ENCODE measurements around the gene PACSIN2. TPM values are rescaled to one million over a fixed set of nuclear protein-coding genes. Genes with fewer than 3 reads are reported as not detected.

The PACSIN2 gene
- total and polyA plus RNA-seq, 2 of the 13 experiments (the other 11 are each of a cell fraction or from before 2014, with no cell fraction given), result 54.1 to 68.8 TPM

- TF ChIP-seq ZBTB43 (CRISPR knock-in tag; conservative IDR thresholded peaks at IDR 0.05) (0 out of 2 replicates have a peak, but pooled peaks have one; percentile 28), ZUFSP (CRISPR knock-in tag; IDR thresholded peaks at IDR 0.05; ENCODE audit: borderline replicate concordance) (no peak), NCOA1 (CRISPR knock-in tag; IDR thresholded peaks at IDR 0.05) (no peak), BCL6 (CRISPR knock-in tag; IDR thresholded peaks at IDR 0.05) (peak; percentile 38; the same call in 1 of the 2 replicates), CBX5 (CRISPR knock-in tag; IDR thresholded peaks at IDR 0.05; ENCODE audit: borderline replicate concordance) (no peak), LCORL (IDR thresholded peaks at IDR 0.05) (no peak), LCORL (CRISPR knock-in tag; IDR thresholded peaks at IDR 0.05) (peak; percentile 82), ZNF263 (CRISPR knock-in tag; IDR thresholded peaks at IDR 0.05) (peak; percentile 38; the same call in 1 of the 2 replicates), ZKSCAN8 (CRISPR knock-in tag; IDR thresholded peaks at IDR 0.05; ENCODE audit: borderline replicate concordance) (0 out of 2 replicates have a peak, but pooled peaks have one; percentile 71), ZNF274 (CRISPR knock-in tag; IDR thresholded peaks at IDR 0.05) (0 out of 2 replicates have a peak, but pooled peaks have one; percentile 29), DMAP1 (CRISPR knock-in tag; IDR thresholded peaks at IDR 0.05) (peak; percentile 52; the same call in 1 of the 2 replicates), HCFC1 (IDR thresholded peaks at IDR 0.05; ENCODE audit: low read depth, low read length) (no peak), U2AF1 (optimal IDR thresholded peaks at IDR 0.05; ENCODE audit: low read depth, low read length) (no peak), MXI1 (IDR thresholded peaks at IDR 0.05; ENCODE audit: borderline replicate concordance, low read depth, low read length) (peak; percentile 70; the same call in 1 of the 3 replicates), RFX3 (CRISPR knock-in tag; IDR thresholded peaks at IDR 0.05) (no peak), FOXK2 (IDR thresholded peaks at IDR 0.05) (no peak), XRCC5 (optimal IDR thresholded peaks at IDR 0.05; ENCODE audit: low read length) (peak; percentile 19), ZNF644 (CRISPR knock-in tag; IDR thresholded peaks at IDR 0.05; ENCODE audit: low read depth) (no peak), GATA4 (IDR thresholded peaks at IDR 0.05; ENCODE audit: borderline replicate concordance, low read depth) (peak; percentile 91; the same call in 1 of the 2 replicates), DR1 (CRISPR knock-in tag; IDR thresholded peaks at IDR 0.05) (peak; percentile 97), ZNF180 (CRISPR knock-in tag; IDR thresholded peaks at IDR 0.05; ENCODE audit: borderline replicate concordance, low read depth) (no peak), KMT2B (CRISPR knock-in tag; IDR thresholded peaks at IDR 0.05) (peak; percentile 63; the same call in 1 of the 2 replicates), ZZZ3 (CRISPR knock-in tag; IDR thresholded peaks at IDR 0.05; ENCODE audit: borderline replicate concordance) (no peak), POGK (CRISPR knock-in tag; conservative IDR thresholded peaks at IDR 0.05) (no peak; the same call in 1 of the 2 replicates), MXD1 (CRISPR knock-in tag; IDR thresholded peaks at IDR 0.05) (peak; percentile 77; the same call in 1 of the 2 replicates), IRF1 (CRISPR knock-in tag; IDR thresholded peaks at IDR 0.05; ENCODE audit: low read depth) (no peak)
Observed at GRCh38 chr22:43014869-43015676, at the start of gene PACSIN2 (continued).
